ENCODE data around the gene ESYT3. TPM values are rescaled to one million over a fixed set of nuclear protein-coding genes. Genes with fewer than 3 reads are reported as not detected.
A peak's percentile ranks its signal among the peaks of the same experiment; 100 is the strongest.
"Not testable (repeated sequence)": the region's sequence is repeated elsewhere in the genome, so short reads cannot be mapped to it uniquely, and the experiment has no call there.

Gene ESYT3
- total RNA-seq, 1 donor from 2014 or later = 0.80 TPM

DNA sequence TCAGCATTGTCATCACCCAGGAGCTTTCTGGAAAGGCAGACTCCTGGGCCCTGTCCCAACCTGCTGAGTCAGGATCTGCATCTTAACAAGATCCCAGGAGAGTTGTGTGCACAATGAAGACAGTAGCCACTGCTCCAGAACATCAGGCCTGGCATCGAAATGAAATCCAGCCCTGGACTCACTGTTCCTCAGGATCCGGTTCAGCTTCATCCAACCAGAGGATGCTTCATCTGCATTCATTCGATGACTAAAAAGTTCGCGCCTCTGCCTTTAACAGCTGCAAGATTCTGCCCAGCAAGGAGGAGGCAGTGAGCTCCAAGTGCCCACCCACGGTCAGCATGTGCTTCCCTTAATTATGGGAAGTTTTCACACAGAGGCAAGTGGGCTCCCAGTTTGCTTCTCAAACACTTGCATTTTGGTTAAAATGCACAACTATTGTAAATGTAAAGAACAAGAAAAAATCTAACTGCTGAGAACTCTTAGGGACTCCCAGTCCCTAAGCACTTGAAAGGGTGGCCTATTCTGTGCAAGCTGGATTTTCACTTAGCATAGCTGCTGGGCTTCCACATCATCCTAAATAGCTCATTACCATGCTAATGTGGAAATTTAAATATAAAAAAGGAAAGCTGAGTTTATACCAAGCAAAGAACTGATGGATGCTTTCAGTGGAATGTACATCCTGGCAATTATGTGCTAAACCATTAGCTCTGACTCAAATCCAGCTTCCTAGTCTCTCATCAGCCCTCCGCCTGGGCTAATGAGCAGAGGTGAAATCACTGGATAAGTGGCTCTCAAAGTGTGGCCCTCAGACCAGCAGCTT is 25.5 kb upstream of the ESYT3 start:
- no peak for ATAC-seq

DNA sequence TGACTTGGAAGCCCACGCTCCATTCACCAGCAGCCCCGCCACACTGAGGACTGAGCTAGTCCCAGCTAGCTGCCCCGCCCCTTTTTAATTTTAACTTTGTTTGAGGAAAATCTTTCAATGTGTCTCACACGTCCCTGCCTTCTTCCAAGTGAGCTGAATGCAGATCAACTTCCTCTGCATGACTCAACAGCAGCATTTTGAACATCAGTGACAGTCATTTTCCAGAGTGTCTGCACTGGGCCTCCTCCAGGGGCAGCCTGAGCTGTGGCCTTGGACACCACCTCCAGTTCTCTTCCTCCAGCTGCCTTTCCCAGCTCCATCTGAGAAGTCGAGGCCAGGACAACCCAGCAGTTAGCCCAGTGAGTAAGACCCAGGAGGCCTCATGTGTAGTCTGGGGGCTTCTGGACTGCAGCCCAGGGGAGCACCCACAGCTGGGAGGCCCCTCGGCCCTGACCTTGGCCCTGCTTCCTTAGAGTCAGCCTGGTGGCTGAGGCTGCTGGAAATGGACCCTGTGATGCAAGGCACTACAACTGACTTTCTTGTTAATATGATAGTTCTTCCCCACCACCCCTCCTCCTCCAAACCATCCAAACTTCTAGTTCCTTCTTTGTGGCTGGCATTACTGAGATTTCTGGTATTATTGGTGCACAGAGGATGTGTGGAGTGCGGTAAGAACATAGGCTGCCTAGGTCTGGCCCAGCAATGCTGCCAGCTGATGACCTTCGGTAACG is 21.4 kb upstream of the ESYT3 start:
- peak; percentile 23 for ATAC-seq

DNA sequence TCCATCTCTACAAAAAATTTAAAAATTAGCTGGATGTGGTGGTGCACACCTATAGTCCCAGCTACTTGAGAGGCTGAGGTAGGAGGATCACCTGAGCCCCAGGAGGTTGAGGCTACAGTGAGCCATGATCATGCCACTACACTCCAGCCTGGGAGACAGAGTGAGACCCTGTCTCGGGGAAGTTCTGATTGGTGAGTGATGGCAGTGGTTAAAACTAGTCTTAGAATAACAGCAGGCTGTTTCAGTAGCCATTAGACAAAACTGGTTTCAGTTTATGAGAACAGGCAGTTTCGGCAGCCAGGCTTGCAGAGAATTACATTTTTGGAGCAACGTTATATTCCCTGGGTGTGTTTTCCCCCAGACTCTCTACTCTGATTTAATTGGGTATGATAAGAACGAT is 18.2 kb upstream of the ESYT3 start:
- not testable (repeated sequence) for ATAC-seq

DNA sequence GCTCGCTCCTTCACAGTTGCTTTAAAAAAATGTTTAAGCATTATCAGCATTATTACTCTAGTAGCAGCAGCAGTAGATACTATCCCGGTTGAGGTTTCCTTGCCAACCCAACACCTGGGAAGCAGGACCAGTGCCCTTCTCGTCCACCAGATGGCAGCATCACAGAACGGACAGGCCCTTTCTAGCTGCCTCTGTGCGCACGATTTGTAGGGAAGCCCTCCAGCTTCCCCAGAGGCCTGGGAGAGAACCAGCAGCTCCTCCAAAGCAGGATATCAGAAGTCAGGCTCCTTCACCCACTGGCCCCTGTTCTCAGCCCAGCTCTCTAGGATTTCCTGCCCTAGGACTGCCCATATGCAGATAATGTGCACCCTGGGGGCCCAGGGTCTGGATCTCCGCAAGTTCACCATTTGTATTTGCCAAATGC is 16.8 kb upstream of the ESYT3 start:
- ATAC-seq = peak; percentile 86

DNA sequence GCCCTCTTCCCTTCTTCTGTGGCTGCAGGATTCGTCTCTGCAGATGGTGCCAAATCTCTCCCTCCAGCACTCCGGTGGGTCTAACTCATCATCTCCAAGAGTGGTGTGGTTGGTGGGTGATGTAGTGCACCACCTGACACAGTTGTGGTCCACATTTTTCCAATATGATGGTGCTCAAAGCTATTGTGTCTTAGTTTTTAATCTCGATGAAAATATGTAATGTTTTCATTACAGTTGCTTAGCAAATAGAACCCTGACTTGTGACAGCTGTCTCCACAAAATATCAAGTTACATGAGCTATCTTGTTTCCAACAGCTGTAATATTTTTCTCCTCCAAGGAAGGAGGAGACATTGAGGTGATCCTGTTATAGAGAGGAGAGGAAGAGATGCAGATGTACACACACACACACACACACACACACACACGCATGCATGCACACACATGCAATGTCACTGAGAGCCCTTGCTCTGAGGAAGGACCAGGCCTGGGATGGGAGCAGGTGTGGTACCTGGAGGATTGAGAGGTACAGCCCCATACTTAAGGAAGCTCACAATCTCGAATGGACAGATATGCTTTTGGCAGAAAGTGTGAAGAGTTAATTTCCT is 15.7 kb upstream of the ESYT3 start:
- ATAC-seq = no peak

DNA sequence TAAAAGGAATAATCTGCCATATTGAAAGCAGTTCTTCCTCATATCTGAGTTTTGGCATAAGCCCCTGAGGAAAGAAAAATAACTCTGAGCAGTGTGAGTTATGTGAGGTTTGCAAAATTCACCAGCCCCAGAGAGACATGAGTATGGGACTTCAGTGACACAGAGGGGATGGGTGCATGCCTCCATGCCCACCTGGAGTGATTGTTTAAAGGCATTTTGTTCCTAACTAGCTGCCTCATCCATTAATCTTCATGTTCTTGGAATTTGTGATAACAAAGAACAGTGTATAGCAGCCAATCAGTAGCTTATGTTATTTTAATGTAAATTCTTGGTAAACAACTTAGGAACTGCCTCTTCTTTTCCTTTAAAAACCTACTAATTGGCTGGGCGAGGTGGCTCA is 11.1 kb upstream of the ESYT3 start:
- ATAC-seq = no peak

DNA sequence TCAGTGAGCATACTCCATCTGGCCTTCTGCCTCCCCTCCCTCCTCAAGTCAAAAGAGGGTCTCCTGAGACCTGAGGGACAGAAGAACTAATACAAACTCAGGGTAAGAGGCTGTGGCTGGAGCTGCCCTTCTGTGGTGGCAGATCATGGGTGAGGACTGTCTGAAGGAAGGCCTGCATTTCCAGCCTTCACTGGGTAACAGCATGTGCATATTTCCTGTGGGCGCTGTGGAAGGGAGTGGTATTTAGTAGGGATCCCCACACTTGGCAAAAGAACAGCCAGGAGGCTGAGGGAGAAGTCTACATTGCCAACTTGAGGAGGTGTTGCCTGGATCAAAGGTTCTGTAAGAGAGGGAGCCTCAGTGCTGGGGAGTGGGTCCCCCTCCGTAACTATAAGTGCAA is 10.1 kb upstream of the ESYT3 start:
- ATAC-seq = no peak

DNA sequence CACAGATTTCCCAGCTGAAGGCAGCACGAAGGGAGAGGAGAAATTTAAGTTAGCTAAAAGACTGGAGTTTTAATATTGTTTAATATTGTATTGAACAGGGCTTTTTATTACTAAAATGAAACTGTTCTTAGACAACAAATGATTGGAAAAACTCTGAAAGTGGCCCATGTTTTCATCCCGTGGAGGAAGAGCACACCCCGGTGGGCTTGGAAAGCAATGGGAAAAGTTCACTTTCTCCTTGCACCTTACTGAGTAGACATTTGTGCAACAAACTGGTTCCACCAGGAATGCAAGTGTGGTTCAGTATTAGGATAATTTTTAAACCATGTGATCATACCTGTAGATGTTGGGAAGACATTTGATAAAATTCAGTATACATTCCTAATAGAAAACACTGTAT is 8.2 kb upstream of the ESYT3 start:
- no peak for ATAC-seq

DNA sequence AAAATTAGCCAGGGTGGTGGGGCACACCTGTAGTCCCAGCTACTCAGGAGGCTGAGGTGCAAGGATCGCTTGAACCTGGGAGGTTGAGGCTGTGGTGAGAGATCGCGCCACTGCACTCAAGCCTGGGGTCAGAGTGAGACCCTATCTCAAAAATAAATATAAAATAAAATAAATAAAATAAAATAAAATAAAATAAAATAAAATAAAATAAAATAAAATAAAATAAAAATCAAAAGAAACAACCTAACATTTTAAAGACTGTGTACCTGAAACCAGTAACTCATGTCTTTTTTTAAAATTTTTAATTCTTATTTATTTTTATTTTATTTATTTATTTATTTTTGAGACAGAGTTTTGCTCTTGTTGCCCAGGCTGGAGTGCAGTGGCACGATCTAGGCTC is 7.7 kb upstream of the ESYT3 start:
- not testable (repeated sequence) for ATAC-seq

DNA sequence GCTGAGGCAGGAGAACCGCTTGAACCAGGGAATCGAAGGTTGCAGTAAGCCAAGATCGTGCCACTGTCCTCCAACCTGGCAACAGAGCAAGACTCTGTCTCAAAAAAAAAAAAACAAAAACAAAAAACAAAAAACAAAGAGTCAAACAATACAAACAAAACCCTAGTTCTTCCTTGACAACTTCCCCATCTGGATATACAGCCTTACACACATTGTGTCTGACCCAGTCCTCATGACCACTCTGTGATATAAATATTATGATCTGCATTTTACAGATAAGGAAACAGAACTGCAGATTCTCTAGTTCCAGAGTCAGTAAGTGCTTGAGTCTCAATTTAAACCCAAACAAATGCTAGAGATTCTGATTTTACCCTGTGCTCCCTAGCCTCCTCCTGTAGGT is 4.8 kb upstream of the ESYT3 start:
- ATAC-seq = no peak

DNA sequence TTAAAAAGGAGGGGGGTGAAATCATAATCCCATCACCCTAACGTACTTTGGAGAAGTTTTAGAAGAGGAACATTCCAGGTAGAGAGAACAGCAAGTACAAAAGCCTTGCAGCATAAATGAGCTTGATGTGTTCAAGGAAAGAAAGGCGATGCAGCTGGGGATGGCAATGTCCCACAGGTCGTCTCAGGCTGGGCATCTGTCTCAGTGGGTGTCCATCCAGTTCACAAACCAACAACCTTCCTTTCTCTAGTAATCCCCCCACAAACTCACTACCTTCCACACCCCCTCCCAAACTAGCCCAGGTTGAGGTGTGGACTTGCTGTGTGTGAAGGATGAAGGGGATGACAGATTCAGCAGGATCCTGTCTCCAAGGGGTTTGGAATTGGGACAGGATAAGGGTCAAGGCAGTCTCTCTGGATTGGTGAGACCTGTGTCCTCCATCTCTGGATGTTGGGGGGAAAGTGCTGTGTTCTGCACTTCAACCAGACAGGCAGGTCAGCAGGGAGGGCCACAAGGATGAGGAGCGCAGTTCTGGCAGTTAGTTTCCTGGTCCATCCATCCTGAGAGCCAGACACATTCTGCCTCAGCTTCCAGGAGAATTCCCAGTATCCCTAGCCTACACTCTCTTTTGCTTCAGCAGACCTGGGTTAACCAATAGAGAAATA is 1.7 kb upstream of the ESYT3 start:
- ATAC-seq = no peak

DNA sequence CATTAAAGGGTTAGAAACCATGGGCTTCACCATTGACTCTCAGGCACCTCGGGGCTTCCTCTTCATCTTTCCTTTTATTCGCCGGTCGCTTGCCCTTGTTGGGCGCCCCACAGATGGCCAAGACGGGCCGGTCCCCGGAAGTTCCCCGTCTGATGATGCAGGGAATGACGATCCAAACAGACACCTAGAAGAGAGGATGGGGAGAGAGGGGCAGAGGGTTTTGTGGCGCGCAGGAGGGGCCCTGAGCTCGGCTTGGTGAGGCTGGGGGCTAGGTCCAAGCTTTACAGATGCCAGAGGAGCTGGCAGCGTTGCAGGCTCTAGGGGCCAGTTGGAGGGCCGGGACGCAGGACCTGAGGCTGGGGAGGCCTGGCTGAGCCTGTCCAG is 532 bp upstream of the ESYT3 start:
- no peak for ATAC-seq

DNA sequence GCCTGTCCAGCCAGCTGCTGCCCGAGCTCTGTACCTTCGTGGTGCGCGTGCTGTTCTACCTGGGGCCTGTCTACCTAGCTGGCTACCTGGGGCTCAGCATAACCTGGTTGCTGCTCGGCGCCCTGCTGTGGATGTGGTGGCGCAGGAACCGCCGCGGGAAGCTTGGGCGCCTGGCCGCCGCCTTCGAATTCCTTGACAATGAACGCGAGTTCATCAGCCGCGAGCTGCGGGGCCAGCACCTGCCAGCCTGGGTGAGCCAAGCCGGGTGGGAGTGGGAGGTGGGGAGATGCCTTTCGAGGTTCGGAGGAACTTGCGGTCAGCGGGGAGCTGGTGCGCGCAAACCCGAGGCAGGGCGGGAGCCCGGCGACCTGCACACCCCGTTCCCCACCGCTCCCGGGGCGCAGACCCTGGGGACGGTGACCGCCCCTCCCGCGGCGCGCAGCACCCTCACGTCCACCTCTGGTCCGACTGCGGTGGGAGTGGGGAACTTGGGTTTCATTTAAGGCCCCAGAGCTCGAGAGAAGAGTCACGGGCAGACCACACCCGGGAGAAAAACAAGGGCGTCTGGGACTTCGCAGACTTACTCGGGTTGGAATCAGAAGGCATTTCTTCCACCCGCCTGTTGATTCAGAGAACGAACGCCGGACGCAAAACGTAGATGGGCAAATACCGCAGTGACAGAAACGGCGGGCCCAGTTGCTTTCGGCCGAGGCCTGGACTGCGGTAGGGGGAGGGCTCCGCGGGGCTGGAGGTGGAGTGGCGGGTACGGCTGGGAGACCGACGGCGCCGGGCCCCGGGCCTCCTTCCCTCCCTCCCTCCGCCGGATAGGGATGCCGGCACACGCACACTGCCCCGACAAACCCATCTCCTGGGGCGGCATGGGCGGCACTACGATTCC is 708 bp downstream of the ESYT3 start:
- peak; percentile 16 for ATAC-seq

DNA sequence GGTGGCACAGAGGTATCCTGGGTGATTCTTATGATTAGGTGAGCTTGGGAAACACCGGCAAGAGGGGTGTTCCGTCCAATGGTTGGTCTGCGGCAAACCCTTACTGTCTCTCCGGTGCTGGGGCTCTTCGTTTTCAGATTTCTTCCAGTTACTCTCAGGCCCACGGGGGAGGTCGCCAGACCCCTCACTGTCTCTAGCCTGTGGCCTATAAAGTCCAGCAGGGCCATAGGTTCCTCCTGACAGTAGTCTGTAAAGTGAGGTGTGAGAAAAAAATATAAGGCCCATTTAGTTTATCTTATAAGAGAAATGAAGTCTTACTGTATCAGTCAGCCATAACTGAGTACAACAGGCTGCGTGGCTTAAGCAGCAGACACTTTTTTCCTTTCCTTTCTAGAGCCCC is 1.4 kb downstream of the ESYT3 start:
- no peak for ATAC-seq

DNA sequence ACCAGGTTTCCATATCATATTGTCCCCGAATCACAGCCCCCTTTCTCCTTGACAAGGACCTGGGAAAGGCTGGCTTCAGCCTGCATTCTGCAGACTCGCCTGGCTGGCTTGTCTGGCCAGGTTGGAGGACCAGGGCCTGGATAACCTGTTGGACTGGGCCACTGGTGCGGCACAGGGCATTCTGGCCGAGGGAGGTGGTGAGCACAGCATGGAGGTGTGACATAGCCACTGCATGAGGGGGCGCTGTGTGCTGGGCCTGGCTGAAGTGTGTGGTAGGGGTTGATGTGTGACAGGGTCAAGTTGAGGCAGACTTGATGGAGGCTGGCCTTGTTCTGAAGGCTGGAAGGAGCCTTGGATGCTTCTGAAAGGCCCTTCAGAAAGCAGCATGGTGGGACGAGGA is 2.9 kb downstream of the ESYT3 start:
- no peak for ATAC-seq

DNA sequence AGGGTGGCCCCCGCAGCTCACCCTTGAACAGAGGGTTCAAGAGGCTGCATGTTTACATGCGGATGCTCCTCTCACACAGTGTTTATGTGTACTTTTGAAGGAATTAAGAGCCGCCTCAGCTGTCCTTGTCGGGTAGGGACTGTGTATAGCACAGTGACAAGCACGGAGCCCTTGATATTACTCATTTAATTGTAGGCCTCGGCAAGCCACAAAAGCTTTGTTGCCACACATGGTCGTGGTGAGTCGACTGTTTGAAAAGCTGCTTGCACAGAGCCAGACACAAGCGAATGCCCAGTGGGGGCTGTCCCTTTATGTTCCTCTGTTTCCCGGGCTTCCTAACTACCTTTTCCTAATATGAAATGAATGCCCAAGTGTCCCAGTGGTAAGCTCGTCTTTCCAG is 4.5 kb downstream of the ESYT3 start:
- no peak for ATAC-seq

DNA sequence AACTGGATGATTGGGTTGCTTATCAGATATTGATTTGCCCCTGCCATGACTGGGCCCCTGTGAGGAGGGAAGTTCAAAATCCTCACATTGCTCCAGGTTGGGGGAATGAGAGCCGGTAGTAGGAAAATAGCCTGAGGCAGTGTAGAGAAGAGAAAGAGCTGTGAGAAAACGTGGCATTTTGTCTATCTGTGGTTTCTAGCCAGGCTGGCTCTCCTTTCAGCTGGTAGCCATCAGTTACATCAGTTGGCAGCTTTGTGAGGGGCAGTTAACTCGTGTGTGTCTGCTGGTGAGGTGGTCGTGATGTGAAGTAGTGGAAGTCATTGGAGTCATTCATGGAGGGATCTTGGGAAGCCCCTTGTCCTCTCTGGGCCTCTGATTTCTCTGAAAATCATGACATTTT is 5.2 kb downstream of the ESYT3 start:
- no peak for ATAC-seq

DNA sequence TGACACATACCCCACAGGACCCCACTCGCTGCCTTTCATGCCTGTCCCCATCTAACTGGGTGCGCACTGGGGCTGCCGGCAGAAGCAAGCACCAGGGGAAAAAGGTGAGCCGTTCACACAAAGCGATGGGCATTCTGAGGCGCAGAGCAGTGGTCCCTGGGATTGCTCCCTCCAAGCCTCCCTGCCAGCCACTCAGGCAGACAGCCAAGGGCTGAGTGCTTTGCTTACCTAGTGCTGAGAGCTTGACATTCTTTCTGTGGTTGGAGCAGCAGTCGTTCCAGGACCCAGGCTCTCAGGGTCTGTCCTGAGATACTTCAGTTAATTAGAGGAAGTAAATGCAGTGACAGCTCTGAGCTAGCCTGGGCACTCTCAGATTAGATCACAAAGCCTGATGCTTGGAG is 5.7 kb downstream of the ESYT3 start:
- no peak for ATAC-seq

DNA sequence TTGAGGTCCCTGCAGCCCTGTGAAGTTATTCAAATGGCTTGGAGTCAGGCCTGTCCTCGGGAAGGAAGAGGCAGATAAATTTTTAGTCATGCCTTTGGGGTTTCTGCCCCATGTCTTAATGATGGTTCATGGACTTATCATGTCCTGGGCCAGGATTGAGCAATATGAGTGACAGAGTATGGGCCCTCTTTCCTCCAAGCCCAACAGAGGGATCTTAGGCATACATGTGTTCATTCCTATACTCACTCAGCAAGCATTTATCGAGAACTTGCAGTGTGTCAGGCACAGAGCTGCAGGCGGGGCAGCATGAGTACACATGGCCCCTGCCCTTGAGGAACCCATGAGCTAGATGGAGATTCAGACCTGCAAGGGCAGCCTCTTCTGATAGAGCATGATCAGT is 6.2 kb downstream of the ESYT3 start:
- ATAC-seq = peak; percentile 48

DNA sequence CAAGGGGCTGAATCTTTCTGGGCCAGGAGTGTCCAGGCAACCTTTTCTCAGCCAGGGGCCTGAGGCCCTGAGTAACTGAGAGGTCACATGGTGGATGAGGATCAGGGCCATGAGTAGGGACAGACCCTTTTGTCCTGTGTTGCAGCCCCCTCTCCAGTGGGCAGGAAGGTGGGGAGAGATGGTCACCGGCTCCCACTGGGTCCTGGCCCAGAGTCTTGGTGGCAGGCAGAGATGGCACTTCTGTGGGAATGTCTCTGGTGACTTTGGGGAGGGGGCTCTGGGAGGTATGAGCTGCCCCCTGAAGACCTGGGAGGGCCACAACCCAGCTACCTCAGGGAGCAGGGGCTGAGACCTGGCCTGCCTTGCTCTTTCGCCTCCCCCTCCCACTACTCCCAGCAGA is 6.8 kb downstream of the ESYT3 start:
- ATAC-seq = no peak

DNA sequence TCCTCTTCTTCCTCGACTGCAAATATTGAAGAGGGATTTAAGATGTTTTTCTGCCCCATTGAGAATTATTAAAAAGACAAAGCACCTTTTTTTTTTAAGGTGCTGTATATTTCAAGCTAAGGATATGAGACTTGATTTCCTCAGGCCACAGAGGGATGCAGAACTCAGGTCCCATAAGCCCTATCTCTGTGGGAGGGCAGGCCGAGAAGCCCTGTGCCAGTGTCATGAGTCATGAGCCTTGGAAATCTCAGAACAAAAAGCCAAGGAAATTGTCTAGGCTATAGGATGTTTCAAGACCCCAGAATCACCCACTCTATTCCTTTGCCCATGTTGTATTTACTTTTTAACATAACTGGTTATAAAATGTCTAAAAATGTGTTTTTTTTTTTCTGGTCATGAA is 7.3 kb downstream of the ESYT3 start:
- no peak for ATAC-seq

DNA sequence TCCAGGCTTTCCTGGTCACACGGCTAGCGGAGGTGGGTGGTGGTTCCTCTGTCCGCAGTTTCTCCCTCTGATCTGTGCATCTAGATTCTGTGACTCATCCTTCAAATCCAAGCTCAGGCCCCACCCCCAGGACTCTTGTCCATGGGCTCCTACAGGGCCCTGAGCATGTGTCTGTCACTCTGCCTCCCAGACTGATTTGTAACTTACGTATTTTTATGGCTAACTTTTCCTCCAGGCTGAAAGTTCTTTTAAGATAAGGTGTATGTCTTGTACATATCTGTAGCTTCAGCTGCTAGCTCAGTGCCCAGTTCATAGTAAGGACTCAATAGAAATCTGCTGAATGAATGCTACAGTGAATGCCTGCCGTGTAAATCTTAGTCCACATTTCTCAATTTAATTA is 8.0 kb downstream of the ESYT3 start:
- no peak for ATAC-seq
